H1 (cell line): ENCODE results near the gene TUBB4B. TPM values are rescaled to one million over a fixed set of nuclear protein-coding genes. Genes with fewer than 3 reads are reported as not detected.

Experiments used
- ASH2L ChIP-seq: fragments of 200-600, 300-600 bp; sonication (generic); IDR thresholded peaks from one replicate; pipeline ENCODE4 v1.7.1; 2017; ENCODE audit warnings: low read length
- NANOG ChIP-seq: IDR thresholded peaks from 2 replicates; pipeline ENCODE4 v1.6.1; 2011; ENCODE audit warnings: low read length, low read depth, mild to moderate bottlenecking, inconsistent platforms; ENCODE audit not compliant: insufficient read depth, poor library complexity, severe bottlenecking
- RFX5 ChIP-seq: IDR thresholded peaks from 2 replicates; pipeline ENCODE4 v1.6.1; 2011; ENCODE audit warnings: low read depth, low read length, improper control_type of control experiment, borderline replicate concordance
- SAP30 ChIP-seq: fragments of 300-600 bp; sonication (generic); IDR thresholded peaks from 2 replicates; pipeline ENCODE4 v1.7.1; 2012; ENCODE audit warnings: low read length, moderate library complexity, mild to moderate bottlenecking, inconsistent platforms; ENCODE audit not compliant: insufficient read depth, insufficient replicate concordance
- SIN3A ChIP-seq, 2 experiments: IDR thresholded peaks in 1 of 2; conservative IDR thresholded peaks in 1 of 2; 2 replicates each; pipeline ENCODE4 v1.6.1; 2011 to 2012; ENCODE audit warnings: low read length in 2 of 2, improper control_type of control experiment in 1 of 2, low read depth in 1 of 2, mild to moderate bottlenecking in 1 of 2
- SIRT6 ChIP-seq: IDR thresholded peaks from one replicate; pipeline ENCODE4 v1.7.1; 2012; ENCODE audit warnings: low read length, inconsistent platforms
- polyA plus RNA-seq, 7 experiments: library from polyadenylated mRNA; depleted of rRNA in 3 of 7; stranded (reverse) in 5 of 7; unstranded in 2 of 7; fragments of >200 nt in 5 of 7; fragments of 200-250 nt in 2 of 7; gene quantifications; 1 replicate in 5 of 7; 2 replicates in 1 of 7; 4 replicates in 1 of 7; pipeline versions ENCODE4 v1.2.1 to v1.2.3, GENCODE V29; 2011 to 2013; ENCODE audit warnings: missing spikeins in 2 of 7, mixed read lengths in 2 of 7
- total RNA-seq: library from RNA; stranded (reverse); fragmentation: NEBNext Ultra II Directional; extraction: Animal tissue kit (Norgen Biotek cat#: 25700); gene quantifications from 2 replicates; pipeline ENCODE4 v1.2.1, GENCODE V29; 2021
- TF ChIP-seq, protein P1 (sequence below): fragments of 300-600 bp; sonication (generic); IDR thresholded peaks from 2 replicates; pipeline ENCODE4 v1.7.1; 2012; ENCODE audit warnings: low read length, moderate library complexity, mild to moderate bottlenecking, inconsistent platforms; ENCODE audit not compliant: insufficient replicate concordance
- TF ChIP-seq, protein P2 (sequence below), 3 experiments: IDR thresholded peaks; 1 replicate in 2 of 3; 2 replicates in 1 of 3; pipeline versions ENCODE4 v1.5.1 to v1.6.1; 2011; ENCODE audit warnings: low read length in 3 of 3, mild to moderate bottlenecking in 3 of 3, inconsistent platforms in 2 of 3, low read depth in 1 of 3, moderate library complexity in 1 of 3; ENCODE audit not compliant: insufficient read depth in 1 of 3; ENCODE audit errors: control extremely low read depth in 1 of 3

The TUBB4B gene
- total and polyA plus RNA-seq, 2 of the 8 experiments (the other 6 are each of a cell fraction or from before 2014, with no cell fraction given): 280 to 307 TPM

GRCh38 chr9:137286975-137287383 lies 45.9 kb downstream of the TUBB4B start (continued):
- TF ChIP-seq, protein P1, sequence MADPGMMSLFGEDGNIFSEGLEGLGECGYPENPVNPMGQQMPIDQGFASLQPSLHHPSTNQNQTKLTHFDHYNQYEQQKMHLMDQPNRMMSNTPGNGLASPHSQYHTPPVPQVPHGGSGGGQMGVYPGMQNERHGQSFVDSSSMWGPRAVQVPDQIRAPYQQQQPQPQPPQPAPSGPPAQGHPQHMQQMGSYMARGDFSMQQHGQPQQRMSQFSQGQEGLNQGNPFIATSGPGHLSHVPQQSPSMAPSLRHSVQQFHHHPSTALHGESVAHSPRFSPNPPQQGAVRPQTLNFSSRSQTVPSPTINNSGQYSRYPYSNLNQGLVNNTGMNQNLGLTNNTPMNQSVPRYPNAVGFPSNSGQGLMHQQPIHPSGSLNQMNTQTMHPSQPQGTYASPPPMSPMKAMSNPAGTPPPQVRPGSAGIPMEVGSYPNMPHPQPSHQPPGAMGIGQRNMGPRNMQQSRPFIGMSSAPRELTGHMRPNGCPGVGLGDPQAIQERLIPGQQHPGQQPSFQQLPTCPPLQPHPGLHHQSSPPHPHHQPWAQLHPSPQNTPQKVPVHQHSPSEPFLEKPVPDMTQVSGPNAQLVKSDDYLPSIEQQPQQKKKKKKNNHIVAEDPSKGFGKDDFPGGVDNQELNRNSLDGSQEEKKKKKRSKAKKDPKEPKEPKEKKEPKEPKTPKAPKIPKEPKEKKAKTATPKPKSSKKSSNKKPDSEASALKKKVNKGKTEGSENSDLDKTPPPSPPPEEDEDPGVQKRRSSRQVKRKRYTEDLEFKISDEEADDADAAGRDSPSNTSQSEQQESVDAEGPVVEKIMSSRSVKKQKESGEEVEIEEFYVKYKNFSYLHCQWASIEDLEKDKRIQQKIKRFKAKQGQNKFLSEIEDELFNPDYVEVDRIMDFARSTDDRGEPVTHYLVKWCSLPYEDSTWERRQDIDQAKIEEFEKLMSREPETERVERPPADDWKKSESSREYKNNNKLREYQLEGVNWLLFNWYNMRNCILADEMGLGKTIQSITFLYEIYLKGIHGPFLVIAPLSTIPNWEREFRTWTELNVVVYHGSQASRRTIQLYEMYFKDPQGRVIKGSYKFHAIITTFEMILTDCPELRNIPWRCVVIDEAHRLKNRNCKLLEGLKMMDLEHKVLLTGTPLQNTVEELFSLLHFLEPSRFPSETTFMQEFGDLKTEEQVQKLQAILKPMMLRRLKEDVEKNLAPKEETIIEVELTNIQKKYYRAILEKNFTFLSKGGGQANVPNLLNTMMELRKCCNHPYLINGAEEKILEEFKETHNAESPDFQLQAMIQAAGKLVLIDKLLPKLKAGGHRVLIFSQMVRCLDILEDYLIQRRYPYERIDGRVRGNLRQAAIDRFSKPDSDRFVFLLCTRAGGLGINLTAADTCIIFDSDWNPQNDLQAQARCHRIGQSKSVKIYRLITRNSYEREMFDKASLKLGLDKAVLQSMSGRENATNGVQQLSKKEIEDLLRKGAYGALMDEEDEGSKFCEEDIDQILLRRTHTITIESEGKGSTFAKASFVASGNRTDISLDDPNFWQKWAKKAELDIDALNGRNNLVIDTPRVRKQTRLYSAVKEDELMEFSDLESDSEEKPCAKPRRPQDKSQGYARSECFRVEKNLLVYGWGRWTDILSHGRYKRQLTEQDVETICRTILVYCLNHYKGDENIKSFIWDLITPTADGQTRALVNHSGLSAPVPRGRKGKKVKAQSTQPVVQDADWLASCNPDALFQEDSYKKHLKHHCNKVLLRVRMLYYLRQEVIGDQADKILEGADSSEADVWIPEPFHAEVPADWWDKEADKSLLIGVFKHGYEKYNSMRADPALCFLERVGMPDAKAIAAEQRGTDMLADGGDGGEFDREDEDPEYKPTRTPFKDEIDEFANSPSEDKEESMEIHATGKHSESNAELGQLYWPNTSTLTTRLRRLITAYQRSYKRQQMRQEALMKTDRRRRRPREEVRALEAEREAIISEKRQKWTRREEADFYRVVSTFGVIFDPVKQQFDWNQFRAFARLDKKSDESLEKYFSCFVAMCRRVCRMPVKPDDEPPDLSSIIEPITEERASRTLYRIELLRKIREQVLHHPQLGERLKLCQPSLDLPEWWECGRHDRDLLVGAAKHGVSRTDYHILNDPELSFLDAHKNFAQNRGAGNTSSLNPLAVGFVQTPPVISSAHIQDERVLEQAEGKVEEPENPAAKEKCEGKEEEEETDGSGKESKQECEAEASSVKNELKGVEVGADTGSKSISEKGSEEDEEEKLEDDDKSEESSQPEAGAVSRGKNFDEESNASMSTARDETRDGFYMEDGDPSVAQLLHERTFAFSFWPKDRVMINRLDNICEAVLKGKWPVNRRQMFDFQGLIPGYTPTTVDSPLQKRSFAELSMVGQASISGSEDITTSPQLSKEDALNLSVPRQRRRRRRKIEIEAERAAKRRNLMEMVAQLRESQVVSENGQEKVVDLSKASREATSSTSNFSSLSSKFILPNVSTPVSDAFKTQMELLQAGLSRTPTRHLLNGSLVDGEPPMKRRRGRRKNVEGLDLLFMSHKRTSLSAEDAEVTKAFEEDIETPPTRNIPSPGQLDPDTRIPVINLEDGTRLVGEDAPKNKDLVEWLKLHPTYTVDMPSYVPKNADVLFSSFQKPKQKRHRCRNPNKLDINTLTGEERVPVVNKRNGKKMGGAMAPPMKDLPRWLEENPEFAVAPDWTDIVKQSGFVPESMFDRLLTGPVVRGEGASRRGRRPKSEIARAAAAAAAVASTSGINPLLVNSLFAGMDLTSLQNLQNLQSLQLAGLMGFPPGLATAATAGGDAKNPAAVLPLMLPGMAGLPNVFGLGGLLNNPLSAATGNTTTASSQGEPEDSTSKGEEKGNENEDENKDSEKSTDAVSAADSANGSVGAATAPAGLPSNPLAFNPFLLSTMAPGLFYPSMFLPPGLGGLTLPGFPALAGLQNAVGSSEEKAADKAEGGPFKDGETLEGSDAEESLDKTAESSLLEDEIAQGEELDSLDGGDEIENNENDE: no peak
- TF ChIP-seq, protein P2, sequence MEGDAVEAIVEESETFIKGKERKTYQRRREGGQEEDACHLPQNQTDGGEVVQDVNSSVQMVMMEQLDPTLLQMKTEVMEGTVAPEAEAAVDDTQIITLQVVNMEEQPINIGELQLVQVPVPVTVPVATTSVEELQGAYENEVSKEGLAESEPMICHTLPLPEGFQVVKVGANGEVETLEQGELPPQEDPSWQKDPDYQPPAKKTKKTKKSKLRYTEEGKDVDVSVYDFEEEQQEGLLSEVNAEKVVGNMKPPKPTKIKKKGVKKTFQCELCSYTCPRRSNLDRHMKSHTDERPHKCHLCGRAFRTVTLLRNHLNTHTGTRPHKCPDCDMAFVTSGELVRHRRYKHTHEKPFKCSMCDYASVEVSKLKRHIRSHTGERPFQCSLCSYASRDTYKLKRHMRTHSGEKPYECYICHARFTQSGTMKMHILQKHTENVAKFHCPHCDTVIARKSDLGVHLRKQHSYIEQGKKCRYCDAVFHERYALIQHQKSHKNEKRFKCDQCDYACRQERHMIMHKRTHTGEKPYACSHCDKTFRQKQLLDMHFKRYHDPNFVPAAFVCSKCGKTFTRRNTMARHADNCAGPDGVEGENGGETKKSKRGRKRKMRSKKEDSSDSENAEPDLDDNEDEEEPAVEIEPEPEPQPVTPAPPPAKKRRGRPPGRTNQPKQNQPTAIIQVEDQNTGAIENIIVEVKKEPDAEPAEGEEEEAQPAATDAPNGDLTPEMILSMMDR (IDR thresholded peaks at IDR 0.05; ENCODE audit: control extremely low read depth in 1 of 3, insufficient read depth in 1 of 3, low read depth in 1 of 3, low read length in 3 of 3): peak; percentile 82 to 87 (median 84)
- no peak for TF ChIP-seq SAP30
- no peak for TF ChIP-seq SIRT6
- TF ChIP-seq RFX5: no peak
- no peak for TF ChIP-seq NANOG
- TF ChIP-seq SIN3A (conservative IDR thresholded peaks at IDR 0.05 in 1 of 2, IDR thresholded peaks at IDR 0.05 in 1 of 2; ENCODE audit: low read depth in 1 of 2, low read length in 2 of 2): 0 out of 4 replicates have a peak, but pooled peaks of 1 of the 2 experiments have one; percentile 43
- TF ChIP-seq ASH2L: no peak
